Neural cell (in vitro differentiated cells): ENCODE data around the gene PKIB. TPM values are rescaled to one million over a fixed set of nuclear protein-coding genes. Genes with fewer than 3 reads are reported as not detected.

Experiments
- H2AFZ ChIP-seq: fragments of 200-600, 300-800 bp; sonication (generic), shearing (Covaris generic); 2 replicates; pipeline ENCODE4 v1.6.0; 2014; ENCODE audit warnings: low read depth, mild to moderate bottlenecking, antibody characterized with exemption, low read length, moderate library complexity
- H3F3A ChIP-seq: fragments of 200-600 bp; shearing (Covaris generic); 2 replicates; pipeline ENCODE4 v1.6.1; 2016; ENCODE audit warnings: mild to moderate bottlenecking, moderate library complexity, mixed read lengths, antibody characterized with exemption, low read length; ENCODE audit not compliant: insufficient read depth, poor library complexity, severe bottlenecking
- H3K27ac ChIP-seq: fragments of 200-600, 300-800 bp; sonication (generic), shearing (Covaris generic); 2 replicates; pipeline ENCODE4 v1.5.1; 2014; ENCODE audit warnings: mild to moderate bottlenecking, low read length, moderate library complexity
- H3K27me3 ChIP-seq: fragments of 300-800, 200-600 bp; sonication (generic), shearing (Covaris generic); 2 replicates; pipeline ENCODE4 v1.6.0; 2014; ENCODE audit warnings: mild to moderate bottlenecking, low read depth, low read length, moderate library complexity; ENCODE audit not compliant: insufficient read depth
- H3K36me3 ChIP-seq: fragments of 300-800, 200-600 bp; sonication (generic), shearing (Covaris generic); 2 replicates; pipeline ENCODE4 v1.5.1; 2014; ENCODE audit warnings: mild to moderate bottlenecking, antibody characterized with exemption, low read length, moderate library complexity; ENCODE audit not compliant: insufficient read depth
- H3K4me2 ChIP-seq: fragments of 300-800, 200-600 bp; sonication (generic), shearing (Covaris generic); 2 replicates; pipeline ENCODE4 v1.6.0; 2014; ENCODE audit warnings: mild to moderate bottlenecking, low read length
- H3K4me3 ChIP-seq: fragments of 300-800, 200-600 bp; sonication (generic), shearing (Covaris generic); 2 replicates; pipeline ENCODE4 v1.5.1; 2014; ENCODE audit warnings: mild to moderate bottlenecking, low read length, moderate library complexity
- H3K79me2 ChIP-seq: fragments of 200-600 bp; shearing (Covaris generic); replicated peaks from 2 replicates; pipeline ENCODE4 v1.6.0; 2014; ENCODE audit warnings: mild to moderate bottlenecking, low read length, moderate library complexity; ENCODE audit not compliant: insufficient read depth
- H3K9ac ChIP-seq: fragments of 300-800, 200-600 bp; sonication (generic), shearing (Covaris generic); 2 replicates; pipeline ENCODE4 v1.6.1; 2016; ENCODE audit warnings: mild to moderate bottlenecking, low read length, mixed read lengths
- H3K9me2 ChIP-seq: fragments of 200-600 bp; shearing (Covaris generic); 2 replicates; pipeline ENCODE4 v1.6.1; 2016; ENCODE audit warnings: mild to moderate bottlenecking, low read length, mixed read lengths; ENCODE audit not compliant: insufficient read depth
- H3K9me3 ChIP-seq: fragments of 200-600, 300-800 bp; sonication (generic), shearing (Covaris generic); 2 replicates; pipeline ENCODE4 v1.6.1; 2016; ENCODE audit warnings: mild to moderate bottlenecking, mixed run types, low read length, moderate library complexity, mixed read lengths
- H4K20me1 ChIP-seq: fragments of 200-600 bp; shearing (Covaris generic); 2 replicates; pipeline ENCODE4 v1.6.1; 2016; ENCODE audit warnings: mild to moderate bottlenecking, mixed run types; ENCODE audit not compliant: insufficient read depth
- CTCF ChIP-seq: fragments of 450-650 bp; IDR thresholded peaks from 2 replicates; pipeline ENCODE4 v1.5.1; 2014; ENCODE audit warnings: antibody characterized with exemption, mild to moderate bottlenecking, moderate library complexity; ENCODE audit not compliant: poor library complexity, severe bottlenecking
- EP300 ChIP-seq: fragments of 450-650 bp; conservative IDR thresholded peaks from 2 replicates; pipeline ENCODE4 v1.6.1; 2014; ENCODE audit warnings: antibody characterized with exemption, mild to moderate bottlenecking, moderate library complexity; ENCODE audit not compliant: poor library complexity, severe bottlenecking
- EZH2 ChIP-seq: fragments of 200-600, 300-800 bp; shearing (Covaris generic), sonication (generic); IDR thresholded peaks from 2 replicates; pipeline ENCODE4 v1.6.1; 2014; ENCODE audit warnings: antibody characterized with exemption, low read length, borderline replicate concordance, mild to moderate bottlenecking; ENCODE audit not compliant: insufficient read depth, poor library complexity, severe bottlenecking
- MXI1 ChIP-seq: fragments of 450-650 bp; conservative IDR thresholded peaks from 2 replicates; pipeline ENCODE4 v1.6.1; 2014; ENCODE audit warnings: antibody characterized with exemption, mild to moderate bottlenecking; ENCODE audit not compliant: poor library complexity, severe bottlenecking
- POLR2AphosphoS5 ChIP-seq: IDR thresholded peaks from 2 replicates; pipeline ENCODE4 v1.6.1; 2012
- RAD21 ChIP-seq: fragments of 450-650 bp; conservative IDR thresholded peaks from 2 replicates; pipeline ENCODE4 v1.6.1; 2014; ENCODE audit warnings: antibody characterized with exemption, mild to moderate bottlenecking, moderate library complexity
- REST ChIP-seq: IDR thresholded peaks from 2 replicates; pipeline ENCODE4 v1.6.1; 2012; ENCODE audit warnings: borderline replicate concordance
- SMC3 ChIP-seq: fragments of 450-650 bp; conservative IDR thresholded peaks from 2 replicates; pipeline ENCODE4 v1.6.1; 2014; ENCODE audit warnings: antibody characterized with exemption, mild to moderate bottlenecking, moderate library complexity; ENCODE audit not compliant: poor library complexity
- TAF1 ChIP-seq: IDR thresholded peaks from 2 replicates; pipeline ENCODE4 v1.6.1; 2012; ENCODE audit warnings: low read depth
- polyA plus RNA-seq: library from polyadenylated mRNA; depleted of rRNA; stranded (reverse); fragments of >200 nt; gene quantifications from 2 replicates; pipeline ENCODE4 v1.2.3, GENCODE V29; 2014

PKIB gene
- polyA plus RNA-seq, 1 donor from 2014 or later: 22.8 TPM

DNA sequence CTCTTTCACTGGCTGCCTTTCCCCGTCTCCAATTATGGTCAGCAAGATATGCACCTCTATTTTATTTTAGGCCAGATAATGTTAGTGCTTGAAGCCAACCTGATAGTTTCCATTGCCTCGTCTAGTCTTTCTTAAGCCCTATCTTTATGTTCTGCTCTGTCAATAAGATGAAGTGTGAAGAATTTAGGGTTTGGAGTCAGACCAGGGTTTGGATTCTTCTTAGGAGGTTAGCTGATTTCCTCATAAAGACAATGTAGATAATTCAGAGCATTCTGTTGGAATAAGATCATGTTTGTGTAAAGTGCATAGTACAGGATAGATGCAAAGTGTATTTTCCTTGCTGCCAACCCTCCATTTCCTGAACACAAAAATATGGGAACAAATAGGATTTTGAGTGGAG lies 43.8 kb downstream of the PKIB start:
- Histone ChIP-seq H3F3A (no peaks in the 10 kb centered on the region), H3K9me3 (no peaks in the 10 kb centered on the region), H3K79me2 (no peaks in the 10 kb centered on the region), H4K20me1 (no peaks in the 10 kb centered on the region), H3K36me3 (no peaks in the 10 kb centered on the region), H3K4me2 (no peak overlapping the region), H3K9me2 (no peaks in the 10 kb centered on the region), H3K4me3 (no peak overlapping the region), H2AFZ (no peak overlapping the region), H3K27ac (no peak overlapping the region), H3K9ac (no peak overlapping the region), H3K27me3 (no peaks in the 10 kb centered on the region)
- TF ChIP-seq TAF1: no peak
- no peak for TF ChIP-seq POLR2AphosphoS5
- TF ChIP-seq RAD21: no peak
- TF ChIP-seq EP300: no peak
- no peak for TF ChIP-seq SMC3
- TF ChIP-seq REST: no peak
- no peak for TF ChIP-seq MXI1
- TF ChIP-seq CTCF: no peak
- TF ChIP-seq EZH2: no peak

- H3K4me2 ChIP-seq: no peak overlapping the region
- H3K27ac ChIP-seq: no peak overlapping the region
- H3K4me3 ChIP-seq: no peak overlapping the region
- no peaks in the 10 kb centered on the region for H3F3A ChIP-seq
- no peaks in the 10 kb centered on the region for H3K27me3 ChIP-seq
- no peaks in the 10 kb centered on the region for H3K9me2 ChIP-seq
- no peaks in the 10 kb centered on the region for H3K79me2 ChIP-seq
- H3K9ac ChIP-seq: no peak overlapping the region
- H2AFZ ChIP-seq: no peak overlapping the region
- H4K20me1 ChIP-seq: no peaks in the 10 kb centered on the region
- H3K9me3 ChIP-seq: no peaks in the 10 kb centered on the region
- H3K36me3 ChIP-seq: no peaks in the 10 kb centered on the region
- TF ChIP-seq SMC3: no peak
- TF ChIP-seq TAF1: no peak
- TF ChIP-seq CTCF: no peak
Observed at GRCh38 chr6:122657601-122658000, 47.4 kb downstream of the PKIB start.
